K562 (cell line): ENCODE measurements around the gene KARS1. TPM values are rescaled to one million over a fixed set of nuclear protein-coding genes. Genes with fewer than 3 reads are reported as not detected.

Source experiments
- ATAC-seq: fragments of 200-7000 bp; cut with Tn5 transposase; 3 replicates; pipeline ENCODE4 v1.9.1; 2020; ENCODE audit warnings: moderate library complexity
- BruUV-seq: library from RNA; stranded (reverse); fragments of 400-500 nt; replicated peaks from 2 replicates; lab custom pipeline; 2021; lab: Mats Ljungman, UMichigan
- CTCF ChIA-PET: fragments of 300-600 bp; formaldehyde crosslinking; extraction: SDS; loops from one replicate; lab custom pipeline; 2021; ENCODE audit warnings: low intra/inter-chr PET ratio; lab: Yijun Ruan, JAX
- POLR2A ChIA-PET: fragments of 300-600, 350-650 bp; sonication (Branson Sonifier 250); formaldehyde crosslinking; extraction: SDS; loops from one replicate; lab custom pipeline; 2021; ENCODE audit warnings: antibody characterized with exemption, inconsistent platforms; lab: Yijun Ruan, JAX
- DNase-seq, 4 experiments: peaks; one replicate each; pipeline versions ENCODE4 v3.0.0 to v3.0.0-alpha.2; 2011 to 2018; ENCODE audit warnings: low spot score in 3 of 4, mixed read lengths in 3 of 4; ENCODE audit errors: extremely low read depth in 1 of 4
- FAIRE-seq: peaks from 2 replicates; lab custom pipeline; 2011; peaks lifted over from hg19 to GRCh38; lab: Jason Lieb, UNC
- H2AFZ ChIP-seq: 2 replicates; pipeline ENCODE4 v1.6.0; 2011; ENCODE audit warnings: low read depth, low read length, control low read depth, inconsistent platforms
- H3K27ac ChIP-seq: fragments of 200-600 bp; 3 replicates; pipeline ENCODE4 v1.8.0; 2011; ENCODE audit warnings: low read depth, mild to moderate bottlenecking, control low read depth, inconsistent platforms, low read length, moderate library complexity, mixed read lengths; ENCODE audit errors: extremely low read depth
- H3K27me3 ChIP-seq, 2 experiments: fragments of 300-600 bp in 1 of 2; 2 replicates in 1 of 2; 3 replicates in 1 of 2; pipeline versions ENCODE4 v1.6.0 to v1.8.0; 2011; ENCODE audit warnings: inconsistent platforms in 2 of 2, low read length in 2 of 2, mild to moderate bottlenecking in 1 of 2, mixed read lengths in 1 of 2, moderate library complexity in 1 of 2; ENCODE audit not compliant: control insufficient read depth in 2 of 2, insufficient read depth in 2 of 2
- H3K36me3 ChIP-seq: fragments of 300-600 bp; 3 replicates; pipeline ENCODE4 v1.8.0; 2011; ENCODE audit warnings: mild to moderate bottlenecking, low read length, inconsistent platforms; ENCODE audit not compliant: control insufficient read depth, insufficient read depth
- H3K4me1 ChIP-seq, 2 experiments: fragments of 200-600 bp in 1 of 2; replicated peaks in 1 of 2; 2 replicates in 1 of 2; 3 replicates in 1 of 2; pipeline versions ENCODE4 v1.5.1 to v1.8.0; 2011; ENCODE audit warnings: inconsistent platforms in 2 of 2, low read length in 2 of 2, mild to moderate bottlenecking in 1 of 2, mixed read lengths in 1 of 2, moderate library complexity in 1 of 2; ENCODE audit not compliant: control insufficient read depth in 2 of 2, insufficient read depth in 2 of 2
- H3K4me2 ChIP-seq: 2 replicates; pipeline ENCODE4 v1.6.1; 2011; ENCODE audit warnings: low read length, control low read depth, inconsistent platforms, mixed read lengths; ENCODE audit not compliant: insufficient read depth
- H3K4me3 ChIP-seq: fragments of 200-600 bp; sonication (generic), shearing (Covaris generic); 2 replicates; pipeline ENCODE4 v1.5.1; 2016; ENCODE audit warnings: control low read depth, inconsistent platforms
- H3K79me2 ChIP-seq: fragments of 200-600 bp; 3 replicates; pipeline ENCODE4 v1.8.0; 2011; ENCODE audit warnings: low read length, inconsistent platforms; ENCODE audit not compliant: control insufficient read depth, insufficient read depth
- H3K9ac ChIP-seq, 2 experiments: 2 replicates each; pipeline versions ENCODE4 v1.6.0 to v1.6.1; 2011; ENCODE audit warnings: low read depth in 2 of 2, low read length in 2 of 2, control low read depth in 1 of 2, inconsistent platforms in 1 of 2, mild to moderate bottlenecking in 1 of 2, mixed read lengths in 1 of 2; ENCODE audit not compliant: insufficient read depth in 1 of 2
- H3K9me1 ChIP-seq: one replicate; pipeline ENCODE4 v1.6.0; 2011; ENCODE audit warnings: inconsistent platforms, mild to moderate bottlenecking, low read length, moderate library complexity; ENCODE audit not compliant: control insufficient read depth, insufficient read depth
- H3K9me3 ChIP-seq: replicated peaks from 2 replicates; pipeline ENCODE4 v1.5.1; 2011; ENCODE audit warnings: low read depth, low read length, inconsistent platforms; ENCODE audit not compliant: control insufficient read depth, insufficient read depth
- H4K20me1 ChIP-seq: replicated peaks from 2 replicates; pipeline ENCODE4 v1.6.1; 2011; ENCODE audit warnings: low read length, inconsistent platforms, mixed read lengths; ENCODE audit not compliant: control insufficient read depth, insufficient read depth
- MLX ChIP-seq, 2 experiments: fragments of 450-650 bp in 1 of 2; sonication (generic) in 1 of 2; formaldehyde crosslinking; conservative IDR thresholded peaks; 2 replicates each; pipeline versions ENCODE4 v1.4.0 to v1.8.1; 2020 to 2022; ENCODE audit warnings: mild to moderate bottlenecking in 1 of 2, missing genetic modification reagents in 1 of 2
- SP1 ChIP-seq: sonication (generic); formaldehyde crosslinking; IDR thresholded peaks from 2 replicates; pipeline ENCODE4 v1.8.1; 2022; ENCODE audit warnings: mild to moderate bottlenecking, missing genetic modification reagents
- ZNF282 ChIP-seq: sonication (generic); formaldehyde crosslinking; IDR thresholded peaks from 2 replicates; pipeline ENCODE4 v1.8.1; 2023; ENCODE audit warnings: missing genetic modification reagents
- ZNF431 ChIP-seq: sonication (generic); formaldehyde crosslinking; IDR thresholded peaks from 2 replicates; pipeline ENCODE4 v1.8.0; 2022; ENCODE audit warnings: mild to moderate bottlenecking, missing genetic modification reagents
- WGBS: fragments of 100-300 bp; shearing (Covaris generic); methylation state at CpG from one replicate; pipeline ENCODE4 v1.1.6; 2016; ENCODE audit warnings: low coverage, mixed read lengths; ENCODE audit not compliant: insufficient coverage; ENCODE audit errors: missing lambda C conversion rate; 5-methylcytosine and 5-hydroxymethylcytosine counted together
- in situ Hi-C: fragments of 300-500 bp; cut with MboI; formaldehyde crosslinking; loops from 4 replicates; pipeline ENCODE4 v1.15.0; 2018; ENCODE audit warnings: inconsistent platforms, mixed read lengths
- intact Hi-C: fragments of 100-400 bp; cut with micrococcal nuclease; formaldehyde crosslinking; loops from 2 replicates; pipeline ENCODE4 v1.14.2; 2022
- polyA plus RNA-seq, 8 experiments: library from polyadenylated mRNA; depleted of rRNA in 4 of 8; stranded (reverse) in 5 of 8; unstranded in 3 of 8; fragments of >200 nt; fragmentation: Nextera tagmentation in 2 of 8; fragmentation: Illumina TruSeq in 1 of 8; extraction: Ambion mirVana in 2 of 8; extraction: Trizol in 1 of 8; gene quantifications; 2 replicates each; pipeline versions ENCODE4 v1.2.1 to v1.2.3, GENCODE V29; 2011 to 2014; ENCODE audit warnings: inconsistent platforms in 1 of 8, missing spikeins in 1 of 8
- total RNA-seq, 7 experiments: library from RNA; depleted of rRNA in 6 of 7; stranded (reverse); fragments of >200 nt in 6 of 7; fragmentation: Illumina TruSeq in 2 of 7; extraction: Trizol in 2 of 7; gene quantifications; 2 replicates each; pipeline versions ENCODE4 v1.2.1 to v1.2.3, GENCODE V29; 2011 to 2021; ENCODE audit warnings: low replicate concordance in 1 of 7

The KARS1 gene
- total and polyA plus RNA-seq, 9 of the 15 experiments (the other 6 are each of a cell fraction or from before 2014, with no cell fraction given): 223 to 386 (median 304) TPM

- H3K9me1 ChIP-seq: no peaks in the 10 kb centered on the region
- in situ Hi-C loops: no loop called here
- DNase-seq: no peak
- no peaks in the 10 kb centered on the region for H4K20me1 ChIP-seq
- peaks cover 46% of the 10 kb centered on the region for H3K36me3 ChIP-seq
- FAIRE-seq: no peak
- H3K4me2 ChIP-seq: no peak overlapping the region
- no peaks in the 10 kb centered on the region for H3K79me2 ChIP-seq
- ChIA-PET POLR2A (no interaction called here), CTCF (no interaction called here)
- 40% methylated on average over 4 of the region's 4 CpGs for WGBS
- H2AFZ ChIP-seq: no peak overlapping the region
- intact Hi-C loops: no loop called here
- no peaks in the 10 kb centered on the region for H3K4me1 ChIP-seq
- ATAC-seq: no peak
- BruUV-seq: no TSS peak
- TF ChIP-seq ZNF431 (CRISPR knock-in tag) (no peak), MLX (CRISPR knock-in tag; conservative IDR thresholded peaks at IDR 0.05) (no peak), SP1 (CRISPR knock-in tag) (no peak), ZNF282 (CRISPR knock-in tag) (no peak)
- no peaks in the 10 kb centered on the region for H3K9me3 ChIP-seq
- H3K4me3 ChIP-seq: no peak overlapping the region
- H3K27me3 ChIP-seq: no peaks in the 10 kb centered on the region
- H3K27ac ChIP-seq: no peak overlapping the region
- no peak overlapping the region for H3K9ac ChIP-seq
Observed at GRCh38 chr16:75603241-75603640, 44.2 kb downstream of the KARS1 start.
